ENCODE data around the gene WDFY4. TPM values are rescaled to one million over a fixed set of nuclear protein-coding genes. Genes with fewer than 3 reads are reported as not detected.

Gene WDFY4
- polyA plus RNA-seq, 1 experiment = not detected

DNA sequence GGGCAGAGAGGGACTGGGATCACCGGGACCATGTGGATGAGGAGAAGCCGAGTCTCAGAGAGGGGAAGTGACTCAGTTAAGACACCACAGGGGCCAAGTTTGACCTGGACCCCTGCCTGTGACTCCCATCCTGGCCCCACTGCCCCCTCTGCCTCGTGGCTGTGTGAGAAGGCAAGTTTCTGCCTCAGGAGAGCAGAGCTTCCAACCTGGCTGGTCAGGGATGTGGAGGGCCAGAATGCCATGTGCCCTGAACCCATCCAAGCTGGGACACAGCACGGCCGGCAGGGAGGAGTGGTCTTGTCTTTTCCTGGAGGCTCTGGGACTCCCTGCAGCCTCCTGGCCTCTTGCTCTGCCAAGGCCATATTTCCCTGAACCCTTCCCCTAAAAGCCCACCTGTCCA is 19.5 kb downstream of the WDFY4 start:
- TF ChIP-seq CTCF (IDR thresholded peaks at IDR 0.05; ENCODE audit: insufficient read depth, low read depth, low read length) = no peak
- Histone ChIP-seq H3K27me3 (ENCODE audit: control insufficient read depth, insufficient read depth, low read length) (peaks cover 9% of the 10 kb centered on the region), H3K36me3 (ENCODE audit: control insufficient read depth, insufficient read depth, low read length) (no peaks in the 10 kb centered on the region), H3K4me3 (ENCODE audit: low read depth, low read length) (no peak overlapping the region)
- ChIA-PET POLR2A (no interaction called here), CTCF (no interaction called here)
- no peak for DNase-seq (ENCODE audit: low read depth)

DNA sequence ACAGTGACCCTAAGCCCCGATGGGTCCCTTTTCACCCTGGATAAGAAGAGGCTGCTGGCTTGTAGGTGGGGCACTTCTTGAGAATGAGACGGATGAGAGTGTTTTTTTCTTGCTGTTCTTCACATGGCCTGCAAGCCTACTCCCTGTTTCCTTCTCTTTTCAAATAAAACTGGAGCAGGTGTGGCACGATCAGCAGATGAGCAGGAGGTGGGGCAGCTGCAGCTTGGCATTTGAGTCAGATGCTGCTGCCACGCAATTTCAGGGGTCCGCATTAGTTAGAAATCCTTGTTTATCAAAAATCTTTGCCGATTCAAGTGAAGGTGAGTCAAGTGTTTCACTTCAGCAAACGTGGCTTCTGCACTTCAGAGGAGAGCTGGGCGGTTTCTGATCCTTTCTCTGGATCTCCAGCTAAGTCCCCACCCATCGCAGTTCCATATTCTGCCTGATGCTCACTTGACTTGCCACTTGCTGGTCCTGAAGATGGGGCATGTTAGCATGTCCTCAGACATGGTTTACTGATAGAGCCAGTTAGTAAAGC is 20.8 kb downstream of the WDFY4 start:
- CTCF ChIA-PET = interaction anchor here (0.7 kb wide), 1 partner anchor 513 kb away, joined by 3 read pairs; no protein-coding TSS in a partner anchor
- POLR2A ChIA-PET = no interaction called here
- Histone ChIP-seq H3K36me3 (ENCODE audit: control insufficient read depth, insufficient read depth, low read length) (no peaks in the 10 kb centered on the region), H3K27me3 (ENCODE audit: control insufficient read depth, insufficient read depth, low read length) (peaks cover 7% of the 10 kb centered on the region), H3K4me3 (ENCODE audit: low read depth, low read length) (no peak overlapping the region)
- TF ChIP-seq CTCF (IDR thresholded peaks at IDR 0.05; ENCODE audit: insufficient read depth, low read depth, low read length) = no peak
- no peak for DNase-seq (ENCODE audit: low read depth)

- no peak for DNase-seq (ENCODE audit: low read depth)
- POLR2A ChIA-PET = no interaction called here
- CTCF ChIA-PET = no interaction called here
- Histone ChIP-seq H3K36me3 (ENCODE audit: control insufficient read depth, insufficient read depth, low read length) (no peaks in the 10 kb centered on the region), H3K27me3 (ENCODE audit: control insufficient read depth, insufficient read depth, low read length) (peaks cover 6% of the 10 kb centered on the region), H3K4me3 (ENCODE audit: low read depth, low read length) (no peak overlapping the region)
- TF ChIP-seq CTCF (IDR thresholded peaks at IDR 0.05; ENCODE audit: insufficient read depth, low read depth, low read length) = no peak
Measured at GRCh38 chr10:48707472-48707871, 22.8 kb downstream of the WDFY4 start.

DNA sequence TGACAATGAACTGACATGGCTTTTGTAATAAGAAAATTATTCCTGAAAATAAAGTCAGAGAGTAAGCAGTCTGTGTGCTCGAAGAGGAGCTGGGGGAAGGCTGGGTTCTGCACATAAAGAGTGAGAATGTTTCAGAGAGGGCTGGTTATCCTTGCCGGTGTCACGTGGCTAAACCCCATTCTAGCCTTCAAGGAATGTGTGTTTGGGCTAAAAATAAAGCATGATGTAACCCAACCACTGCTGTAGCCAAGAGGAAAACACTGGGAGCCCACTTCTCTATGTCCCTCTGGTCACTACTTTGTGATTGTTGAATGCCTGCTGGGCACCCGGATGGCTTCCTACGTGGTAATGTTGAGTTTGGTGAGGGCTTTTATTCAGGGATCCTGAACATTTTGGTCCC is 23.5 kb downstream of the WDFY4 start:
- ChIA-PET CTCF (interaction anchor here (0.6 kb wide), 1 partner anchor 259 kb away, joined by 3 read pairs; no protein-coding TSS in a partner anchor), POLR2A (no interaction called here)
- DNase-seq (ENCODE audit: low read depth) = no peak
- TF ChIP-seq CTCF (IDR thresholded peaks at IDR 0.05; ENCODE audit: insufficient read depth, low read depth, low read length) = no peak
- H3K4me3 ChIP-seq (ENCODE audit: low read depth, low read length) = no peak overlapping the region
- peaks cover 6% of the 10 kb centered on the region for H3K27me3 ChIP-seq (ENCODE audit: control insufficient read depth, insufficient read depth, low read length)
- H3K36me3 ChIP-seq (ENCODE audit: control insufficient read depth, insufficient read depth, low read length) = no peaks in the 10 kb centered on the region

DNA sequence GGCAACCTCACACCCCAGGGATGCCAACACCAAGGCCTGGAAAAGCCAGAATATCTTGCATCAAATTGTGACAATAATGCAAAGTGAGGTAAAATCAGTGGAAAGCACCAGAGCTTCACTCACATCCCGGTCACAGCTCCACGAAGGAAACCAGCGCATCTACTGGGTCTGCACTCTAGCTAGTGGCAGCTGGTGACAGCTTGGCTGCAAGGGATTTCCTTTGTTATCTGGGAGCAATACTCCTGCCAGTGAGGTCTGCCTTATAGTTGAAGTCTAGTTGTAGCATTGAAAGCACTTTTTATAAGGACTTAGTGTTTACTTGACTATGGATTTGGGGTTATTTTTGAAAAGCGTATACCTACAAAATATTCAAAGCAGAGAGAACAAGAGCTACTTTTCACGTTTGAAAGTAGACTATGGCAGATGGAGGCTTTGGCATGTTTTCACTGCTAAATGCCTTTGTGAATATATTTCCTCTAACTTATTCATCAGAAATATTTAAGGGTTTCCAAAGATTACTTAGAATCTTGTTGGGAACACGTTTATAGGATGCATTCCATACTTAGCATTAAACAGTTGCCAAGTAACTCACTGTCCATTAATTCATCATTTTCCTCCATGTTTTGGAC is 26.1 kb downstream of the WDFY4 start:
- no peak for TF ChIP-seq CTCF (IDR thresholded peaks at IDR 0.05; ENCODE audit: insufficient read depth, low read depth, low read length)
- no peaks in the 10 kb centered on the region for H3K36me3 ChIP-seq (ENCODE audit: control insufficient read depth, insufficient read depth, low read length)
- ChIA-PET CTCF (interaction anchor here (1.0 to 1.6 kb wide), 2 partner anchors 52 to 55 kb away, joined by 3 to 5 read pairs; no protein-coding TSS in a partner anchor), POLR2A (no interaction called here)
- no peak overlapping the region for H3K4me3 ChIP-seq (ENCODE audit: low read depth, low read length)
- DNase-seq (ENCODE audit: low read depth) = no peak
- H3K27me3 ChIP-seq (ENCODE audit: control insufficient read depth, insufficient read depth, low read length) = peaks cover 1% of the 10 kb centered on the region
